GM10266 (cell line): ENCODE measurements around the gene RBM47.
"Not testable (repeated sequence)": the region's sequence is repeated elsewhere in the genome, so short reads cannot be mapped to it uniquely, and the experiment has no call there.

ENCODE experiments used
- DNase-seq: peaks from one replicate; pipeline ENCODE4 v3.0.0; 2012; ENCODE audit errors: extremely low spot score
- TF ChIP-seq, protein P1 (sequence below): IDR thresholded peaks from 2 replicates; pipeline ENCODE4 v1.5.1; 2012; ENCODE audit warnings: mild to moderate bottlenecking, low read depth; ENCODE audit not compliant: control insufficient read depth, insufficient read depth; ENCODE audit errors: missing control alignments

Gene RBM47

DNA sequence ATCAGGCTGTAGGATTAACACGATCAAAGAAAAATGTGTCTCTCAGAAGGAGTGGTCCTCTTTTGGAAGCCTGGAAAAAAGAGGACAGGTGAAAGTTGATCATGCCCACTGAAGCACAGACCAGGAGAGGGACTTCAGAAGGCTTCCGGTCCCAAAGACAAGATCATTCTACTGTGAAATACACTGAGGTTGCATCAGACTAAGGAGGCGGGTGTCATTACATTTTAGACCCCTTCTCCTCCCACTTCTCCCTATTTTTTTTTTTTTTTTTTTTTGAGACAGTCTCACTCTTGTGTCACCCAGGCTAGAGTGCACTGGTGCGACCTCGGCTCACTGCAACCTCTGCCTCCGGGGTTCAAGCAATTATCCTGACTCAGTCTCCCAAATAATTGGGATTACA lies 67.5 kb downstream of the RBM47 start:
- no peak for DNase-seq
- TF ChIP-seq, protein P1, sequence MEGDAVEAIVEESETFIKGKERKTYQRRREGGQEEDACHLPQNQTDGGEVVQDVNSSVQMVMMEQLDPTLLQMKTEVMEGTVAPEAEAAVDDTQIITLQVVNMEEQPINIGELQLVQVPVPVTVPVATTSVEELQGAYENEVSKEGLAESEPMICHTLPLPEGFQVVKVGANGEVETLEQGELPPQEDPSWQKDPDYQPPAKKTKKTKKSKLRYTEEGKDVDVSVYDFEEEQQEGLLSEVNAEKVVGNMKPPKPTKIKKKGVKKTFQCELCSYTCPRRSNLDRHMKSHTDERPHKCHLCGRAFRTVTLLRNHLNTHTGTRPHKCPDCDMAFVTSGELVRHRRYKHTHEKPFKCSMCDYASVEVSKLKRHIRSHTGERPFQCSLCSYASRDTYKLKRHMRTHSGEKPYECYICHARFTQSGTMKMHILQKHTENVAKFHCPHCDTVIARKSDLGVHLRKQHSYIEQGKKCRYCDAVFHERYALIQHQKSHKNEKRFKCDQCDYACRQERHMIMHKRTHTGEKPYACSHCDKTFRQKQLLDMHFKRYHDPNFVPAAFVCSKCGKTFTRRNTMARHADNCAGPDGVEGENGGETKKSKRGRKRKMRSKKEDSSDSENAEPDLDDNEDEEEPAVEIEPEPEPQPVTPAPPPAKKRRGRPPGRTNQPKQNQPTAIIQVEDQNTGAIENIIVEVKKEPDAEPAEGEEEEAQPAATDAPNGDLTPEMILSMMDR = no peak

DNA sequence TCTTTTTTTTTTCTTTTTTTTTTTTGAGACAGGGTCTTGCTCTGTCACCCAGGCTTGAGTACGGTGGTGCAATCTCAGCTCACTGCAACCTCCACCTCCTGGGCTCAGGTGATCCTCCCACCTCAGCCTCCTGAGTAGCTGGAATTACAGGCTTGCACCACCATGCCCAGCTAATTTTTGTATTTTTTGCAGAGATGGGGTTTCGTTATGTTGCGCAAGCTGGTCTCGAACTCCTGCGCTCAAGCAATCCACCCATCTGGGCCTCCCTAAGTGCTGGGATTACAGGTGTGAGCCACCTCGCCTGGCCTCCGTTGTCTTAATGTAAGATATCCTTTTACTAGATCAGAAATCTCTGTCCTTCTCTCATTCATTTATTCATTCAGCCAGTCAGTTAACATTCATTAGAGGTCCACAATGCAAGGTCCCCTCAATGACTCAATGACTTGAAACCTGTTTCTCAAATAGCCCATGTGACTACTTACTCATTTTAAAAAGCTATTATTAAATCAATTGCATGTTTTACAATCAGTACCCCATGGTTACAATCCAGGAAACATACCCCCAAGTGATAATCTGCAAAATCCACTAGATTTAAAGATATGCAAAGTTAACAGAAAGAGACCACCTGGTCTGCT lies 68.0 kb downstream of the RBM47 start:
- not testable (repeated sequence) for DNase-seq

DNA sequence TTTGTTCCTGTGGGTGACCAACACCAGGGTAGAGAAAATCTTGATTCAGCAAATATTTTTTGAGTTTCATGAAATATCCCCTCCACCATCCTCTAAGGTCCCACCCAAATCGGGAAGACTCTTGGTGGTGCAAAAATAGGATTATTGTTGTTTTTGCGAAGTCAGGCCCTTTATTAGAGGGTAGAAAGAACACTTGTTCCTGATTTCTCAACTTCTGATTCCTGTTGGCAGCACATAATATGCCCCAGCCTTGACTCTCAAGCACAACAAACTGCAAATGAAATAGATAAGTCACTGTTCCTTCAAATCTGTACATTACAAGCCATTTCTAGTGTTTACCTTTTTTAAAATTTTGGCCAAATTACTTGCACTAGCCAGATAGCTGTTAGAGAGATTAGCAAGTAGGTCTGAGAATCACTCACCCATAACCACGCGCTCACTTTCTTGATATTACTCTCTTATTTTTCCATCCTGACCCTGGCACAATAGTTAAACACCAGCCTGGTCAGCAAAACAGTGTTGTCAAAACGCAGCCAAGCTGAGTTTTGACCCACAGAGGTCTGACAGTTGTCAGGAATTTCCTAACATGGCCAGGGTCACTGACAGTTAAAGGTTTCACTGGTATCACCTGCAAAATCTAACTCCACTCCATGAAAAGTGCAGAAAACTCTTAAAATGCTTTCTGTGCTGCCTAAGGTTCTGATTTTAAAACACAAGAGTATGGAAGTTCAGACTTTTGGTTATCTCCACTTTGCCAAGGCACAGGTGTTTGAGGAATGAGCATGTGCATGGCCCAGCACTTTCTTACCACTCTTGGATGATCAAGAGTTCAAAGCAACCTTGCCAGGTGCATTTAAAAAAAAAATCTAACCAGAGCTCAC lies 69.8 kb downstream of the RBM47 start:
- DNase-seq = no peak
- TF ChIP-seq, protein P1 = no peak

DNA sequence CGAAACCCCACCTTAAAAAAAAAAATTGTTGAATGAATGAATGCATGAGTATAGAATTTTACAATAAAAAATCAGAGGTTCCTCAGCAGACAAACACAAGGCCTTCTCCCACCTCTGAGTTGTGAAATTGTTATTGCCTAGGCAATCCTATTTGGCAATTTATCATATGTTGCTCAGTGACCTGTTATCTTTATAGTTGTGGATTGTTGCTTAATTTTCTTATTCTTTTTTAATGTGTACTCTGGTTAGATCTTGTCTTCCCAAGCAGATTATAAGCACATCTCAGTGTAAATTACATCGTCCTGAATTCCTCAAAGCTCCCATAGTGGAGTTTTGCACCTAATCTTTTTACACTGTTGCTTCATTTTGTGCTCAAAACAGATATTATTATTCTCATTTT lies 71.9 kb downstream of the RBM47 start:
- TF ChIP-seq, protein P1 = no peak
- DNase-seq = no peak

DNA sequence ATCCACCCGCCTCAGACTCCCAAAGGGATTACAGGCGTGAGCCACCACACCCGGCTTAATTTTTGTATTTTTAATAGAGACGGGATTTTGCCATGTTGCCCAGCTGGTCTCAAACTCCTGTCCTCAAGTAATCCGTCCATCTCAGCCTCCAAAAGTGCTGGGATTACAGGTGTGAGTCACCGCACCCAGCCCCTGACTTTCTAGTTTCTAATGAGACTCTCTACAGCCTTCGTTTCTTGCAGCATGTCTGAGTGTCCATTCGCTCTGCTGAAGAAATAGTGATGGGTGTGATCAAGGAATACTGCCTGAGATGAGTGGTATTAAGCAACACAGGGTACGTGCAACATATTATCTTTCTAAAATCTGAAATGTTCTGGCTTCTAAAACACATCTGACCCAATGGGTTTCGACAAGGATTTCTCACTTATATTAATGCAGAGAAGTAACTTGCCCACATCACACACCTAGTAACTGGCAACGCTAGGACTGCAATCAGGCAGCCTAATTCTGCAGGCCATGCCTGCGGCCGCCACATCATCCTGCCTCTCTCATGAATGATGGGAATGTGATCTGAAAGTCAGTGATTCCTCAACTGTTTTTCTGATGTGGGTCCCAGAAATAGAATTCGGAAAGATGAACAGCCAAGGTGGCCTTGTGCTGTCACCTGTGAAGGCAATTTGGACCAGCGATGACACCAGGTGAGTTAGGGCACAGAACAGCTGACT lies 74.3 kb downstream of the RBM47 start:
- no peak for DNase-seq
- TF ChIP-seq, protein P1 = no peak

DNA sequence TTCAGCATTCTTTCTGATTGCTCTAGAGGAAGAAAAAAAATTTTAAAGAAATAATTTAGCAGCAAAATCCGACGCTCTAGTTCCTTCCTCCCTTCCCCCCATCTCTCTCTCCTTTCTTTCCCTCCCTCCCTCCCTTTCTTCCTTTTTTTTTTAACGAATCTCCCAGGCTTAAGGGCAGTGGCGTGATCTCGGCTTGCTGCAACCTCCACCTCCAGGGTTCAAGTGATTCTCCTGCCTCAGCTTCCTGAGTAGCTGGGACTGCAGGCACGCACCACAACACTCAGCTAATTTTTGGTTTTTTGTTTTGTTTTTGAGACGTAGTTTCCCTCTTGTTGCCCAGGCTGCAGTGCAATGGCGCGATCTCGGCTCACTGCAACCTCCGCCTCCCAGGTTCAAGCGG lies 75.0 kb downstream of the RBM47 start:
- not testable (repeated sequence) for DNase-seq

DNA sequence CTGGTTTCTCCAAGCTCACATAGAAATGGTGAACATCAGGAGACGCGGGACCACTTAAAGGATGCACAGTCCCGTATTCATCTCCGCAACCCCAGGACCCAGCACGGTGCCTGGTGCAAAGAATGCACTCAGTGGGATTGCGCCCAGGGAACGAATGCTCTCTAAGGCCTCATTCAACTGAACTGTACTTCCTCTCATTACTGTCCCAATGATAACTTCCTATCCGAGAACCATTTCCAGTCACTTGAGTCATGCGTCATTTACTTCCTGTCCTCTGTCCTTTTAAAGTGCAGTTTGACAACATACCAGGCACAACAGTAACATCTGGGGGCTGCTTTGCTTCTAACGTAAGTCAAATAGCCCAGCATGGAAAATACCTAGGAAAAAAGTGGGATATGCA lies 75.7 kb downstream of the RBM47 start:
- TF ChIP-seq, protein P1 = no peak
- DNase-seq = no peak

DNA sequence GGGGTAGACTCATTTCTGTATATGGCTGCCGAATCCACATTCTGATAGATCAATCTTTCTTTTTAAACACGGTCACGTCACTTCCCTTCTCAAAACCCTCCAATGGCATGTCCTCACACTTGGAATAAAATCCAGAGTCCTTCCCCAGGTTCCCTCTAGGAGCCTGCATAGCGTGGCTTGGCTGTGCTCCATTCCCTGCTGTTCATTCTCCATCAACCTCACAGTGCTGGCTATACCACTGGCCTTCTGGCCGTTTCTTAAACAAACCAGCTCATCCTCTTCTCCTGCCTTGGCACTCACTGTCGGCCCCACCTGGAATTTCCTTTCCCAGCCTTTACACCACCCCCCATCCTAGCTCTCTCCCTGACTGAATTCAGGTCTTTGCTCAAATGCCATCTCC lies 77.1 kb downstream of the RBM47 start:
- no peak for DNase-seq
- TF ChIP-seq, protein P1 = no peak

DNA sequence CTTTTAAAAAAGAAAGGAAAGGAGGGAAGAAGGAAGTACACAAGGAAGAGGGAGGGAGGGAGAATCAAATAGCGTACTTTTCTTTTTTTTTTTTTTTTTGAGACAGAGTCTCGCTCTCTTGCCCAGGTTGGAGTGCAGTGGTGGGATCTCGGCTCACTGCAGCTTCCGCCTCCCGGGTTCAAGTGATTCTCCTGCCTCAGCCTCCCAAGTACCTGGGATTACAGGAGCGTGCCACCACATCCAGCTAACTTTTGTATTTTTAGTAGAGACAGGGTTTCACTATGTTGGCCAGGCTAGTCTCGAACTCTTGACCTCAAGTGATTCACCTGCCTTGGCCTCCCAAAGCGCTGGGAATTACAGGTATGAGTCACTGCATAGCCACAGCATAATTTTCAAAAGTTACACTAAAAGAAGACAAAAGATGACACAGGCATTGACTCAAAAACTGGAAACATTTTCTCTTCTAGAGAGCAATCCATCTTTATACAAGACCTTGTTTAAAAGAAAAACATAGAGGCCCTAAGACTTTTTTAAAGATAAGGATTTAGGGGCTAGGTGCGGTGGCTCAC lies 78.0 kb downstream of the RBM47 start:
- DNase-seq = not testable (repeated sequence)
